Transverse colon (tissue), 4 donors: Measurements from ENCODE around the gene TNK2. TPM values are rescaled to one million over a fixed set of nuclear protein-coding genes. Genes with fewer than 3 reads are reported as not detected.

Source experiments
- DNase-seq: peaks from one replicate; pipeline ENCODE4 v3.0.0-alpha.2; 2019
- H3K27ac ChIP-seq, 4 donors: fragments of 200-600 bp; sonication (generic); 2 replicates each; pipeline ENCODE4 v1.5.1; 2016 to 2018; ENCODE audit warnings: inconsistent platforms in 4 of 4
- H3K27me3 ChIP-seq: fragments of 200-600 bp; sonication (generic); 2 replicates; pipeline ENCODE4 v1.5.1; 2017; ENCODE audit warnings: inconsistent platforms
- H3K36me3 ChIP-seq, 4 donors: fragments of 200-600 bp; sonication (generic); 2 replicates each; pipeline ENCODE4 v1.5.1; 2017 to 2019; ENCODE audit warnings: inconsistent platforms in 4 of 4
- H3K4me1 ChIP-seq, 4 donors: fragments of 200-600 bp; sonication (generic); 2 replicates each; pipeline ENCODE4 v1.5.1; 2017 to 2020; ENCODE audit warnings: inconsistent platforms in 4 of 4
- H3K4me3 ChIP-seq, 4 donors: fragments of 200-600 bp; sonication (generic); 1 replicate in 1 of 4; 2 replicates in 3 of 4; pipeline versions ENCODE4 v1.5.1 to v1.6.1; 2017 to 2019; ENCODE audit warnings: inconsistent platforms in 4 of 4
- H3K9me3 ChIP-seq, 2 donors: fragments of 200-600 bp; sonication (generic); 2 replicates each; pipeline ENCODE4 v1.5.1; 2017 to 2019; ENCODE audit warnings: inconsistent platforms in 2 of 2
- CTCF ChIP-seq, 5 experiments: fragments of 200-600 bp in 3 of 5; fragments of 450-650 bp in 2 of 5; sonication (generic) in 3 of 5; IDR thresholded peaks; 1 replicate in 2 of 5; 2 replicates in 3 of 5; pipeline ENCODE4 v1.5.1; 2016 to 2017; ENCODE audit warnings: antibody characterized with exemption in 5 of 5, inconsistent platforms in 3 of 5, mild to moderate bottlenecking in 2 of 5, moderate library complexity in 1 of 5
- EP300 ChIP-seq: sonication (generic); formaldehyde crosslinking; IDR thresholded peaks from one replicate; pipeline ENCODE4 v1.6.1; 2017; ENCODE audit warnings: antibody characterized with exemption, low read depth
- POLR2A ChIP-seq: fragments of 450-650 bp; IDR thresholded peaks from one replicate; pipeline ENCODE4 v1.6.1; 2016; ENCODE audit warnings: antibody characterized with exemption, mild to moderate bottlenecking, moderate library complexity
- POLR2AphosphoS5 ChIP-seq, 3 donors: sonication (generic); formaldehyde crosslinking; IDR thresholded peaks; one replicate each; pipeline ENCODE4 v1.6.1; 2016; ENCODE audit warnings: antibody characterized with exemption in 3 of 3
- WGBS, 2 donors: methylation state at CpG; one replicate each; pipeline ENCODE4 v1.1.5; 2018; ENCODE audit warnings: low coverage in 1 of 2; 5-methylcytosine and 5-hydroxymethylcytosine counted together
- in situ Hi-C, 4 donors: fragments of 200-750 bp; cut with MboI; loops; one replicate each; pipeline versions ENCODE4 v1.15.0 to v1.15.1; 2017; ENCODE audit warnings: low sequenced_read_pairs in 3 of 4, low pct_ligation_motif_present in 1 of 4, low pct_unique_long_range_greater_than_20kb in 1 of 4
- intact Hi-C: fragments of 100-400 bp; cut with DNase I; formaldehyde crosslinking; loops from one replicate; pipeline ENCODE4 v1.15.1; 2023; ENCODE audit warnings: low total_unique reads
- total RNA-seq, 4 donors: library from RNA; depleted of rRNA; stranded (reverse); fragments of >200 nt; gene quantifications; one replicate each; pipeline ENCODE4 v1.1.0, GENCODE V29; 2016

Gene TNK2
- total RNA-seq, 4 donors from 2014 or later, result 19.1 to 74.1 (median 21.3) TPM

GRCh38 chr3:195883801-195884200, 24.6 kb downstream of the TNK2 start:
- Histone ChIP-seq H3K27me3 (no peaks in the 10 kb centered on the region), H3K4me1 (peaks cover 0 to 14% (median 9%) of the 10 kb centered on the region in 4 donors), H3K36me3 (no peaks in the 10 kb centered on the region), H3K9me3 (no peaks in the 10 kb centered on the region), H3K4me3 (no peak overlapping the region), H3K27ac (no peak overlapping the region)
- 85 to 96% methylated on average over 3 to 12 of the region's 12 CpGs for WGBS, 2 donors
- no peak for DNase-seq
- intact Hi-C loops (no loop called here), in situ Hi-C loops (no loop called here)
- TF ChIP-seq POLR2AphosphoS5 (IDR thresholded peaks at IDR 0.05) (no peak), POLR2A (no peak), CTCF (IDR thresholded peaks at IDR 0.05) (no peak), EP300 (no peak)

GRCh38 chr3:195883160-195883559, 25.2 kb downstream of the TNK2 start:
- no peaks in the 10 kb centered on the region for H3K9me3 ChIP-seq
- no peaks in the 10 kb centered on the region for H3K27me3 ChIP-seq
- DNase-seq, result no peak
- no peak overlapping the region for H3K27ac ChIP-seq
- WGBS, 2 donors, result 93% methylated on average over 5 to 18 of the region's 21 CpGs
- no peaks in the 10 kb centered on the region for H3K36me3 ChIP-seq
- TF ChIP-seq CTCF (IDR thresholded peaks at IDR 0.05) (no peak), POLR2AphosphoS5 (IDR thresholded peaks at IDR 0.05) (no peak), EP300 (no peak), POLR2A (no peak)
- in situ Hi-C loops, result no loop called here
- peaks cover 0 to 19% (median 9%) of the 10 kb centered on the region in 4 donors for H3K4me1 ChIP-seq
- H3K4me3 ChIP-seq, result no peak overlapping the region
- intact Hi-C loops, result no loop called here

- no peaks in the 10 kb centered on the region for H3K36me3 ChIP-seq
- H3K4me3 ChIP-seq, result no peak overlapping the region
- in situ Hi-C loops (no loop called here), intact Hi-C loops (no loop called here)
- TF ChIP-seq POLR2AphosphoS5 (IDR thresholded peaks at IDR 0.05) (no peak), EP300 (no peak), CTCF (IDR thresholded peaks at IDR 0.05) (no peak), POLR2A (no peak)
- no peak for DNase-seq
- WGBS, 2 donors, result 90 to 95% methylated on average over 4 to 18 of the region's 19 CpGs
- peaks cover 0 to 31% (median 16%) of the 10 kb centered on the region in 4 donors for H3K4me1 ChIP-seq
- H3K27me3 ChIP-seq, result no peaks in the 10 kb centered on the region
- no peak overlapping the region for H3K27ac ChIP-seq
- H3K9me3 ChIP-seq, result no peaks in the 10 kb centered on the region
Measured at GRCh38 chr3:195882002-195882441, 26.3 kb downstream of the TNK2 start.

GRCh38 chr3:195881276-195881988, 26.9 kb downstream of the TNK2 start:
- intact Hi-C loops, result no loop called here
- WGBS, 2 donors, result 87% methylated on average over 10 of the region's 12 CpGs; no CpG with 5 or more reads in 1 of the 2 donors
- Histone ChIP-seq H3K4me3 (no peak overlapping the region), H3K36me3 (no peaks in the 10 kb centered on the region), H3K9me3 (no peaks in the 10 kb centered on the region), H3K27ac (no peak overlapping the region), H3K4me1 (peaks cover 0 to 36% (median 20%) of the 10 kb centered on the region in 4 donors), H3K27me3 (no peaks in the 10 kb centered on the region)
- in situ Hi-C loops, result no loop called here
- DNase-seq, result no peak
- TF ChIP-seq CTCF (IDR thresholded peaks at IDR 0.05), result no peak
- no peak for TF ChIP-seq POLR2A
- TF ChIP-seq EP300, result no peak
- TF ChIP-seq POLR2AphosphoS5 (IDR thresholded peaks at IDR 0.05), result no peak
